GDM1 (cell line): ENCODE data around the gene RPL37.
"Not testable (repeated sequence)": the region's sequence is repeated elsewhere in the genome, so short reads cannot be mapped to it uniquely, and the experiment has no call there.

Experiments used
- DNase-seq: peaks from one replicate; lab custom pipeline; 2025; lab: John Stamatoyannopoulos, UW

The RPL37 gene

DNA sequence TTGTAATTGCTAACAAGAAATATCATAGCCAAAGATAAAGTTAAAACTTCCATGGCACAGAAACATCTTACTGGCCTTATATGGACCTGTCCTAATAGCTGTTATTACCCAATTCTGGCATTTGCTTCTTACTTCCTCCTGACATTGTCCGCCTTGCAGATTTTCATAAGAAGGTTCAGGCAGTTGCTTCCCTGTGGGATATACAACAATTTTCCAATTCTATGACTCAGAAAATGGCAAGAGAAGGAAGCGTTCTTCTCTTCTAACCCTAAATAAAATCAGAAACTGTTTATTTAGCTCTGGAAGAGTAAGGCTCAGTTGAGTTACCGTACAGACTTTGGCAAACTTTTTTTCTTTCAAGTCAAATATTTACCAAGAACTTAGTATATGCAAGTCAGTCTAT lies 38.5 kb downstream of the RPL37 start:
- no peak for DNase-seq

DNA sequence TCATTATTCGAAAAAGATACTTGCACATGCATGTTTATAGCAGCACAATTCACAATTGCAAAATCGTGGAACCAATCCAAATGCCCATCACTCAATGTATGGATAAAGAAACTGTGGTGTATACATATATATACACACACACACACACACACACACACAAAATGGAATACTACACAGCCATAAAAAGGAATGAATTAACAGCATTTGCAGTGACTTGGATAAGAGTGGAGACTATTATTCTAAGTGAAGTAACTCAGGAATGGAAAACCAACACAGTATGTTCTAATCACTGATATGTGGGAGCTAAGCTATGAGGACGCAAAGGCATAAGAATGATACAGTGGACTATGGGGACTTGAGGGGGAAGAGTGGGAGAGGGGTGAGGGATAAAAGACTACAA lies 40.1 kb downstream of the RPL37 start:
- not testable (repeated sequence) for DNase-seq

DNA sequence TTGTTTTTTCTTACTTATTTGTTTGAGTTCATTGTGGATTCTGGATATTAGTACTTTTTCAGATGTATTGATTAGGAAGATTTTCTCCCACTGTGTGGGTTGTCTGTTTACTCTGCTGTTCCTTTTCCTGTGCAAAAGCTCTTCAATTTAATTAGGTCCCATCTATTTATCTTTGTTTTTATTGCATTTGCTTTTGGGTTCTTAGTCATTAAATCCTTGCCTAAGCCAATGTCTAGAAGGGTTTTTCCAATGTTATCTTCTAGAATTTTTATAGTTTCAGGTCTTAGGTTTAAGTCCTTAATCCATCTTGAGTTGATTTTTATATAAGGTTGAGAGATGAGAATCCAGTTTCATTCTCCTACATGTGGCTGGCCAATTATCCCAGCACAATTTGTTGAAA lies 40.7 kb downstream of the RPL37 start:
- not testable (repeated sequence) for DNase-seq

- DNase-seq: not testable (repeated sequence)
Measured at GRCh38 chr5:40792691-40793090, 42.3 kb downstream of the RPL37 start.

- no peak for DNase-seq
Measured at GRCh38 chr5:40791715-40792139, 43.3 kb downstream of the RPL37 start.

GRCh38 chr5:40790947-40791593 lies 44.0 kb downstream of the RPL37 start:
- DNase-seq: no peak

GRCh38 chr5:40788941-40789340 lies 46.1 kb downstream of the RPL37 start:
- not testable (repeated sequence) for DNase-seq

DNA sequence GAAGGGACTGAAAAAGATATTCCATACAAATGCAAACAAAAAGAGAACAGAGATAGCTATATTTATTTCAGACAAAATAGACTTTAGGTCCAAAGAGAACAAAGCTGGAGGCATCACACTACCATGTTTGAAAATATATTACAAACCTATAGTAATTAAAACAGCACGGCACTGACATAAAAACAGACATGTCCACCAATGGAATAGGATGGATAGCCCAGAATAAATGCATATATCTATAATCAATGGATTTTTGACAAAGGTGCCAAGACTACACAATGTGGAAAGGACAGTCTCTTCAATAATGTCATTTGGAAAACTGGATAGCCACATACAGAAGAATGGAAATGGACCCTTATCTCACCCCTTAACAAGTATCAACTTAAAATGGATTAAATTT lies 47.0 kb downstream of the RPL37 start:
- DNase-seq: no peak

DNA sequence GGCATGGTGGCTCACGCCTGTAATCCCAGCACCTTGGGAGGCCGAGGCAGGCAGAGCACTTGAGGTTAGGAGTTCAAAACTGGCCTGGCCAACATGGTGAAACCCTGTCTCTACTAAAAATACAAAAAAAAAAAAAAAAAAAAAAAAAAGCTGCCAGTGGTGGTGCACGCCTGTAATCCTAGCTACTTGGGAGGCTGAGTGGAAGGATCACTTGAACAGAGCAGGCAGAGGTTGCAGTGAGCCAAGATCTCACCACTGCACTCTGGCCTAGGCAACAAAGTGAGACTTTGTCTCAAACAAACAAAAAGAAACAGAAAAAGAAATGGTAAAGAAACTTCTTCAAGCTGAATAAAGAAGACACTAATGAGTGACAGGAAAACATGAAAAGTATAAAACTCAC lies 48.4 kb downstream of the RPL37 start:
- DNase-seq: not testable (repeated sequence)

DNA sequence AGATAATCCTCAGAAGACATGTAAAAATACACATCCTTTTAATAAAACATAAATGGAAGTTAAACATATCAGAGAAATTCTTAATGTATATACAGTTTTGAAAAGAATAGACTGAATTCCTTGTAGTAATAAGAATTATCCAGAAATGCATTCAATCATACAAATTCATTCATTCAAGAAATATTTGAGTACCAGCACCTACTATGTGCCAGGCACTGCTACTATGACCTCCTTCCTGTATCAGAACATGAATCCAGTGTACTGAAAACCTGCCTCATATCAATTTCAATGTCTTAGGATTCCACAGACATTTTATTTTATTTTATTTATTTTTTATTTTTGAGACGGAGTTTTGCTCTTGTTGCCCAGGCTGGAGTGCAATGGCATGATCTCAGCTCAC lies 50.1 kb downstream of the RPL37 start:
- no peak for DNase-seq

DNA sequence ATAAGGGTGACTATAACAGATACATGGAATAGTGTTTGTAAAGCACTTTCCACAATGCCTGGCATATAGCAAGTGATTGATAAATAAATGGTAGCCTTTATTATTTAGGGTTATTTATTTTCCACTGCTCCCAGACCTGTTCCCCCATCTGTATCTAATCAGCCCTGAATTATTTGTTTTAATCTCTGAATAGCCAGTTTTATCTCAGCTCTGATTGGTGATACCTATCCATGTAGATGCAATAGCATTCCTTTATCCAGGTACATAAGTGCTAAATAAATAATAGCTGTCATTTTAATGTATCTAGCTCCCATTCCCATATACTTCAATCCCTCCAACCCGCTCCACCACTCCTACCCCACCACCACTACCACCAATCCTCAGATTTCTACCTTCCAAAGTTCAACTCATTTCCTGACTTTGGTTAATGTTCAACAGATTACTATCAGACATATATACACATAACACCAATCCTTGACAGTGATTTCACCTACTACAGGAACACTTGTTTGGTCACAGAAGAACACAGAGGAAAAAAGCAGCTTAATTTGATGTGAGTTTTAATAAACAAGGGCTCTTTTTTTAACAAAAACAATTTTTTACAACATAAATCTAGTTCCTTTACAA lies 50.9 kb downstream of the RPL37 start:
- DNase-seq: no peak

DNA sequence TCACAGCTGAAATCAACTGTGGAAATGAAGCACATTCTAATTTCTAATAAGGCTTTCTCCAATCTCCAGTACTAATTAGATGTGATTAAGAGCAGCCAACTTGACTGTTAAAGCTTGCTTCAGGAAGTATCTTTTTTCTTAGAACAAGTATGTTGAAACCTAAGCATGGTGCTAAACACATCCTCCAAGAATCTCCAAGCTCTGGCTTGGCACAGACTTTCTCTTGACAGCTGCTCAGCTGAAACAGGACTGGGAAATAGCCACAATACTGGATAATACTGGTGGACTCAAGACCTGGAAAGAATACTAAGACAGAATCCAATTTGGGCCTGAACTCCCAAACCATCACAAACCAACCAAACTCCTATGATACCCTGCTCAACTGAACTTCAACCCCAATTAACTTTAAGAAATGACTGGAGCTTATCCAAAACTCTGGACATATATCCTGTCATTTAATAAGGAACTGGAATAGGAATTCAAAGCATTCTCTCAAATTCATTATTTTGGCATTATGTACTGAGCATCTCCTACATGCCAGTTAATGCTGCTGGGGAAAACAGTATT lies 53.1 kb downstream of the RPL37 start:
- no peak for DNase-seq

- no peak for DNase-seq
Measured at GRCh38 chr5:40780858-40781257, 54.2 kb downstream of the RPL37 start.

DNA sequence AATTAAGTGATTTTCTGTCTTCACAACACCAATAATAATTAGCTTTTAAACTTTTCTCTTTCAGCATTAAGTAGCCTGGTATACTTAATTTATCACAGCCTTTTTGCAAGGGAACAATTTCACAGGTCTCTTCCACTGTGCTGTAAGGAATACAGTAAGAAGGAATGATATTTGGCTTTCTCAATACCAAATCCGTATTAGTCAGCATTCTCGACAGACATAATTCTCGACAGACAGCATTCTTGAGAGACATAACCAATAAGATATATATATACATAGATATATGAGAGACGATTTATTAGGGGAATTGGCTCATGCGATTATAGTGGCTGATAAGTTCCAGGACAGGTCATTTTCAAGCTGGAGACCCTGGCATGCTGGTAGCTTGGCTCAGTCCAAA lies 54.8 kb downstream of the RPL37 start:
- no peak for DNase-seq

DNA sequence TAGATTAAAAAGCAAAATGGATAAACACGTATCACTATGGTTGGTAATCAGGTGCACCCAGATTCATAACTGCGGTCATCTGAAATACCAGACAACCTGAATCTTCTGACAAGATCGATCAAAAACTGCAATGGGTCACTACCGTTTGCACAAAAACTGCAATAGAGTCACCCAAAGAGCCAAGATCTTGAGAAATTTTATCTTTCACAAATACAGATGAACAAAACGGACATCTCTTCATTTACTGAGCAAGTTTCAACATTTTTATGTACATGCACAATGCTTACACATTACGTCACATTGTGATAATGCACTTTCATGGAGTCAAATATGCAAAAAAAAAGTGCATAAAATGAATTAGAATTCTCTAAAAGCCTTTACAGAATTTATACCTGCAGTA lies 55.5 kb downstream of the RPL37 start:
- DNase-seq: no peak

DNA sequence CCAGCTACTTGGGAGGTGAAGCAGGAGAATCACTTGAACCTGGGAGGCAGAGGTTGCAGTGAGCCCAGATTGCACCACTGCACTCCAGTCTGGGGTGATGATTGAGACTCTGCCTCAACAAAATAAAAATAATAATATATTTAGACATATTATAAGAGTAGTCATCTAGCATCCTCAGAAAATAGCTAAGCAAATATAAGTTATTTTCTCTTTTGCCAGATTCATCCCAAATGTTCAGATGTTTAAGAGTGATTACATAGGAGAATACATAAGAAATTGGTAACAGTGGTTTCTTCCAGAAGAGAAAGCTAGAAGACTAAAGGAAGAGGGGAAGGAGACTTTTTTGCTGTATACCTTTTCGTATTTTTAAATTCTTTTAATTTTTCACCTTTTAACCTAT lies 56.9 kb downstream of the RPL37 start:
- no peak for DNase-seq

DNA sequence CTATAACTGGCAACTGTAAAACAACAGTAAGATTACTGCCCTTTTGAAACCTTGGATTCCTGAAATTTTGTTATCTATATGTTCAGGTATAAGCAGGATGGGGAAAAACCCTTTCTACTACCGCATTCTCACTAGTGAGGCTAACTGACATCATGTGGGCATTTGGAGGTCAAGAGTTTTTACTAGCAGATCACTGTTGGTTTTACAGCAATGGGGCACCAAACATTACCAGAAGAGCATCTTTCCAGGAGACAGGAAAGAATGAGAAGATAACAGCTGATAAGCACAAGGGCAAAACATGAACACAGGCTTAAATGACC lies 58.4 kb downstream of the RPL37 start:
- DNase-seq: no peak

DNA sequence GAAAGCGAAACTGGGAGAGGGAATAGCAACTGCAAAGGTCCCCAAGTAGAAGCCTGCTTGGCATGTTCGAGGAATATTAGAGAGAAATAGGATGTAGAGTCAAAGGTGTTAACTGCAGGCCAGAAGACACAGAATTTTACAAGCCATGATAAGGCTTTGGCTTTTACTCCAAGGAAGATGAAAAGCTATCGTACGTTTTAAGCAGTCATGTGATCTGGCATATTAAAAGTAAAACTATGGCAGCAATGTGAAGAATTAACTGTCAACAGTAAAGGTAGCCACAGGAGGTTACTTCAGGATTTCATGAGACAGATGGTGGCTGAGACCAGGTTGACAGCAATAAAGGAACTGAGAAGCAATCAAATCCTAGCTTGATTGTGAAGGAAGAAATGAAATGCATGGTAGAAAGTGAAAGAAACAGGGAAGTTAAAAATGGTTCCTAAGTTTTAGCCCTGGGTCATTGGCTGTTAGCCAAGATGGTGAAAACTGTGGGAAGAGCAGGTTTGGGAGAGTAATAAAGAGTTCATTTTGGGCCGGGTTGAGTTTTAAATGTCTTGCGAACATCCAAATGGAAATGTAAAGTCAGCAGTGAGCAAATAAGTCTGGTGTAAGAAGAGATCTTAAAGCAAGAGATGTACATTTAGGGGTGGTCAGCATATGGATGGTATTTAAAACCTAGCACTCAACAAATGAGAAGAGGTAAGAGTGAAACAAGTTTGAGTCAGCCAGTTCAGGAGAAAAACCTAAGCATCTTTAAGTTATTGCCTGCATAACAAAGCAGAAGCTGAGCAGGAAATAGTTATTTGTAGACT lies 59.0 kb downstream of the RPL37 start:
- DNase-seq: no peak
